ENCODE results near the gene TERB2.

DNA sequence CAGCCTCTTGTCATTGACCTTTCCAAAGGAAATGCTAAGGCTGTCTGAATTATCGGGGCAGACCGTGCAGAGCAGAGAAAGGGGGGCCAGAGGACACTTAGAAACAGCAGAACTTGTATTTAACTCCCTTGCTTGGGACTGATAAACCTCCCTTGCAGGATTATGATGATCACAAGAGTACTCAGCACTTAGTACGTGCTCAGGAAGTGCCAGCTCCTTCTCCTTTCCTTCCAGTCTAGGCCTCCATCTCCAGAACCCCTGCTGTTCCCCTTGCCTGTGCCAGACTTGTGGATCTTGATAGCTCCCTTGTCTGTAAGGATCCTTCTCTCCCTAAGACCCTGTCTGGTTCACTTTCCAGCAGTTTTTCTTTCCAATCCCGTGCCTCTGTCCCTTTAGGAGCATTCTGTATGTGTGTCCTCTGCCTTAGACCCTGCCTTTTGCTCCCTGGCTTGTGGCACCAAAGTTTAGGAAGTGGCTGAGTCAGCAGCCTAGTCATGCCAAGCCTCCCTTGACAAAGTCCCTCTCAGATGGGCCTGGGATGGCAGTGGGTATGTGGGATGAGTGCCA is 67.3 kb downstream of the TERB2 start:
- TF ChIP-seq POLR2A (IDR thresholded peaks at IDR 0.05): no peak
- TF ChIP-seq, protein P1, sequence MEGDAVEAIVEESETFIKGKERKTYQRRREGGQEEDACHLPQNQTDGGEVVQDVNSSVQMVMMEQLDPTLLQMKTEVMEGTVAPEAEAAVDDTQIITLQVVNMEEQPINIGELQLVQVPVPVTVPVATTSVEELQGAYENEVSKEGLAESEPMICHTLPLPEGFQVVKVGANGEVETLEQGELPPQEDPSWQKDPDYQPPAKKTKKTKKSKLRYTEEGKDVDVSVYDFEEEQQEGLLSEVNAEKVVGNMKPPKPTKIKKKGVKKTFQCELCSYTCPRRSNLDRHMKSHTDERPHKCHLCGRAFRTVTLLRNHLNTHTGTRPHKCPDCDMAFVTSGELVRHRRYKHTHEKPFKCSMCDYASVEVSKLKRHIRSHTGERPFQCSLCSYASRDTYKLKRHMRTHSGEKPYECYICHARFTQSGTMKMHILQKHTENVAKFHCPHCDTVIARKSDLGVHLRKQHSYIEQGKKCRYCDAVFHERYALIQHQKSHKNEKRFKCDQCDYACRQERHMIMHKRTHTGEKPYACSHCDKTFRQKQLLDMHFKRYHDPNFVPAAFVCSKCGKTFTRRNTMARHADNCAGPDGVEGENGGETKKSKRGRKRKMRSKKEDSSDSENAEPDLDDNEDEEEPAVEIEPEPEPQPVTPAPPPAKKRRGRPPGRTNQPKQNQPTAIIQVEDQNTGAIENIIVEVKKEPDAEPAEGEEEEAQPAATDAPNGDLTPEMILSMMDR (IDR thresholded peaks at IDR 0.05): no peak
